Measurements from ENCODE around the gene SHC4. TPM values are rescaled to one million over a fixed set of nuclear protein-coding genes. Genes with fewer than 3 reads are reported as not detected.

The SHC4 gene
- total RNA-seq, 1 experiment from 2014 or later = 10.9 TPM

GRCh38 chr15:48774484-48774883 lies 189.2 kb downstream of the SHC4 start:
- no peak for DNase-seq (ENCODE audit: extremely low read depth, low read depth)

Small RNA genes within 50 kb of the gene (small RNA-seq; reads per million reads assigned to genes)
- 0 reads per million in 2 experiments for gene RF00019

Other genes starting within 250 kb of the SHC4 start
- gene CEP152, start 152.8 kb downstream of the SHC4 start, total RNA-seq (2014; rRNA removed; shearing (Covaris generic)) = 9.9 and 12.5 TPM in 2 replicates
- gene EID1, start 85.8 kb downstream of the SHC4 start, total RNA-seq (2014; rRNA removed; shearing (Covaris generic)) = 229 and 253 TPM in 2 replicates
- gene SECISBP2L, start 82.5 kb upstream of the SHC4 start, total RNA-seq (2014; rRNA removed; shearing (Covaris generic)) = 29.2 and 30.2 TPM in 2 replicates
- gene COPS2, start 191.7 kb upstream of the SHC4 start, total RNA-seq (2014; rRNA removed; shearing (Covaris generic)) = 93.4 and 102 TPM in 2 replicates
- 37.2 and 43.7 TPM in 2 replicates for gene GALK2, start 206.3 kb upstream of the SHC4 start, total RNA-seq (2014; rRNA removed; shearing (Covaris generic))

Measured in NCI-H460 (cell line).